KBM-7 (cell line): ENCODE data around the gene PTPRD.
"Not testable (repeated sequence)": the region's sequence is repeated elsewhere in the genome, so short reads cannot be mapped to it uniquely, and the experiment has no call there.

ENCODE experiments used
- DNase-seq: peaks from one replicate; pipeline ENCODE4 v3.0.0-alpha.2; 2015
- in situ Hi-C: fragments of 300-500 bp; cut with MboI; formaldehyde crosslinking; loops from 2 replicates; pipeline ENCODE4 v1.14.3; 2020; ENCODE audit warnings: low sequenced_read_pairs, low pct_unique_long_range_greater_than_20kb, mixed read lengths

The PTPRD gene

DNA sequence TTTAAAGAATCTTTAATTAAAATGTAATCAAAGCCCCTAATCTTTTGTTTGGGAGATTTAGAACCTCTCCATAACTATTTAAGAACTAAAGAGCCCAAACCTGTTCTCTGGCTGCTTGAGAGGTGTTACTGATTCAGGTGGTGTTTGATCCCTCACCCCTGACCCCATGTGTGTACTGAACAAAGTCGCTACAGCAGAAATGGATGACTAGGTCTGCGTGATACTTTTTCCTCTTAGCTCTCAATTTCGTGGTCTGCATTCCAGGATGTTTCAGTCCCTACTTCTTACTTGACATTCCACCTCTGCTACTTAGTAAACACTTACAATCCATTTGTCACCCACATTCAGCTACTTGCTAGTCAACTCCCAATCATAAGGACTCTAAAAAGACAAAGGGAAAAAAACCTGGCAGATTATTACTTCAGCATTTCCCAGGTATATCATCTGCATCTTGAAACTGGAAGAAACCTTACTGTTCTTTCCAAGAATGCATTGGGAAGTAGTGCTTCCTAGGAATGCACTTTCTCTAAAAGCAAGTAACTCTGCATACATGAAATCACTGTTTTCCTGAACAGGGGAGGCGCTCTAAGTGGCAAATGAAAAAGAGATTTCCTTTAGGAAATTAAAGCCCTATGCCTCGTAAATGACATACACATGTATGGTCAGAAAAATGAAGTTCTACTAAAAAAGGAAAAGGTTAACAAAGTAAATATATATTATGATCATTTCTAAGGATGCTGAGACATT is 1091.6 kb downstream of the PTPRD start:
- in situ Hi-C loops, result no loop called here
- no peak for DNase-seq

DNA sequence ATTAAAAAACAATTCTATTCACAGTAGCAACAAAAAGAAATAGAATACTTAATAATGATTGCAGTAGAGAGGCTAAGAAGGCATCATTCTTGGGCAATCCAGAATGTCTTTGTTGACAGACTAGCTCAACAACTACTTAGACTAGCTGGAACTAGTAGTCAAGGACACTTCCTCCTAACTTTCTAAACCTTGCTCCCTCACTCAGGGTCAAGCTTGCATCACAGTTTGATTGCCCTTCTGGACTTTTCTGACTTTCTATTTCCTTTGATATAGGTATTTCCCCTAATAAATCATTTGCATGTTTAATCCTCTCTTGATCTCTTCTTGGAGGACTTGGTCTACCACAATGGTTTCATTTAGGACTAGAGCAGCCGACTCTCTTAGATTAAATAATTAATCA is 1107.9 kb downstream of the PTPRD start:
- DNase-seq, result no peak
- in situ Hi-C loops, result no loop called here

DNA sequence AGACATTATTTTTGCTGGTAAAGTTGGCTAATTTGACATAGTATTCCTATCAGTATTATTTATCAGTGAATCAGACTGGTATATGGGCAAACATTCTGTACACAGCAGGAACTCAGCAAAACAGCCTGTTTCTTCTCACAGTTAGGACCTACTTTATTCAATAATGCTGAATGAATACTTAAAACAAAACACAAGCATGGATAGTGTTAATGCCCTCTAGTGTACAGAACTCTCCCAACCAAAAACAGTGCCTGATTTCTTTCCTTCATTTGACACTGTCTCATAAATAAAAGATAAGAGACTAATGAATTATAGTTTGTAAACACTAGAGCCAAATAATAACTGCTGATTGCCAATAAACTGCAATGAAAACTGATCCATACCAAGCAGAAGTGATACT is 1113.3 kb downstream of the PTPRD start:
- in situ Hi-C loops, result no loop called here

DNA sequence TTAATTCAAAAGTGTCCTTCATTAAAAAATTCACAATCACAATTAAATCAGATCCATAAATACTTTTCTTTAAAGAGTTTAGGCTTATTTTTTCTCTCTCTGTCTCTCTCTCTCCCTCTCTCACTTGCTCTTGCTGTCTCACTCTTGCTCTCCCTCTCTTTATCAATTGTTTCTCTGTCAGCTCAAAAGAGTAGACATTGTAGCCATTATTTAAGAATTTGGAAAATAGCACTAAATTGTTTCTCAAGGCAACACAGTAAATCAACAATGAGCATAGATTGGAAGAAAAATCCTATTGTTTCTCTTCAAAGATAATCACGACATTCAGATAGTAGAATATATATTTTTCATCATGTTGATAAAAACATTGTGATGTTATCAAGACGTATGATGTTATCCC is 1114.0 kb downstream of the PTPRD start:
- DNase-seq, result no peak
- in situ Hi-C loops, result no loop called here

More for the DNA sequence above, 1113.3 kb downstream of the PTPRD start:
- DNase-seq, result no peak

- no peak for DNase-seq
- in situ Hi-C loops, result no loop called here
Observed at GRCh38 chr9:9498128-9498527, 1114.7 kb downstream of the PTPRD start.

DNA sequence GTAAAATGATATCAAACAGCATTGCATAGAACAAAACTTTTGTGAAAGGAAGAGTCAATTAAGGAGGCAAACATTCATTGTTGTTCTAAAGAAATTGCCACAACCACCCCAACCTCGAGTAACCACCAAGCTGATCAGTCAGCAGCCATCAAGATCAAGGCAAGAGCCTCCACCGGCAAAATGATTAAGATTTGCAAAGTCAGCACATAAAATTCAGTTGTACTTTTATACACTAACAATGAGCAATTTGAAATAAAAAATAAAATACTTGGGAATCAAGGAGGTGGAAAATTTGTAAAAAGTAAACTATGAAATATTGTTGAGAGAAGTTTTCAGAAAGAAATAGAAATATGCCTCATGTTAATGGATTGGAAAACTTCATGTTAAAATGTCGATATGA is 1118.5 kb downstream of the PTPRD start:
- in situ Hi-C loops, result no loop called here

GRCh38 chr9:9492506-9492905 is 1120.3 kb downstream of the PTPRD start:
- in situ Hi-C loops, result no loop called here

More for the DNA sequence above, 1118.5 kb downstream of the PTPRD start:
- no peak for DNase-seq

DNA sequence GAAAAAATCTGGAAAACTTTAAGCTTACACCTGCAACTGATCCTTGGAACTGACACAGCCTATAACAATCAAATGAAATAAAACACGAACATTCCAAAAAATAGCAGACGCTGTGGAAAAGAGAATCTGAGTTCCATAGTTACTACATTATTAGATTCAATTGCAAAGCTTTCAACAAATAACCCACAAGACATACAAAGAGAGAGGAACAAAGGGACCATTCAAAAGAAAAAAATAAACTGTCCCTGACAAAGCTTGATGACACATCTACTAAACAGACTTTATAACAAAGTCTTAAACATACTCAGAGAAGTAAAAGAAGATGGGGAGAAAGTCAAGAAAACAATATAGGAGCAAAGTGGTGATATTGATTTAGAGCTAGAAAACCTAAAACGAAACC is 1123.6 kb downstream of the PTPRD start:
- in situ Hi-C loops, result no loop called here
- no peak for DNase-seq

More at GRCh38 chr9:9492506-9492905, 1120.3 kb downstream of the PTPRD start:
- no peak for DNase-seq

- in situ Hi-C loops, result no loop called here
Observed at GRCh38 chr9:9483175-9483574, 1129.6 kb downstream of the PTPRD start.

GRCh38 chr9:9478741-9479140 is 1134.1 kb downstream of the PTPRD start:
- in situ Hi-C loops, result no loop called here
- DNase-seq, result no peak

More at GRCh38 chr9:9483175-9483574, 1129.6 kb downstream of the PTPRD start:
- no peak for DNase-seq

- DNase-seq, result no peak
- in situ Hi-C loops, result no loop called here
Observed at GRCh38 chr9:9469271-9469670, 1143.5 kb downstream of the PTPRD start.

DNA sequence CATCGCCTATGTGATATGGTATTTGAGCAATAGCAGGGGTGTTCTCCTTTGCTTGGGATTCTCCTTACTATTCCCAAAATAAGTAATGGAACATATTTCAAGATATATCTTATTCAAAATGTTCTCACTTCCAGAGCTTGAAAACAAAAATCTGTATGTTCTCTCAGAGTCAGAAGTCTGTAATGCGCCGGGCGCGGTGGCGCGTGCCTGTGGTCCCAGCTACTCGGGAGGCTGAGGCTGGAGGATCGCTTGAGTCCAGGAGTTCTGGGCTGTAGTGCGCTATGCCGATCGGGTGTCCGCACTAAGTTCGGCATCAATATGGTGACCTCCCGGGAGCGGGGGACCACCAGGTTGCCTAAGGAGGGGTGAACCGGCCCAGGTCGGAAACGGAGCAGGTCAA is 1170.9 kb downstream of the PTPRD start:
- in situ Hi-C loops, DNase-seq: not testable (repeated sequence)

- no peak for DNase-seq
- in situ Hi-C loops, result no loop called here
Observed at GRCh38 chr9:9437641-9438040, 1175.2 kb downstream of the PTPRD start.

DNA sequence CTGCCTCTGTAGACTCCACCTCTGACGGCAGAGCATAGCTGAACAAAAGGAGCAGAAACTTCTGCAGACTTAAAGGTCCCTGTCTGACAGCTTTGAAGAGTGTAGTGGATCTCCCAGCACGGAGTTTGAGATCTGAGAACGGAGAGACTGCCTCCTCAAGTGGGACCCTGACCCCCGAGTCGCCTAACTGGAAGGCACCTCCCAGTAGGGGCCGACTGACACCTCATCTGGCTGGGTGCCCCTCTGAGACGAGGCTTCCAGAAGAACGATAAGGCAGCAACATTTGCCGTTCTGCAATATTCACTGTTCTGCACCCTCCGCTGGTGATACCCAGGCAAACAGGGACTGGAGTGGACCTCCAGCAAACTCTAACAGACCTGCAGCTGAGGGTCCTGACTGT is 1186.3 kb downstream of the PTPRD start:
- in situ Hi-C loops, DNase-seq: not testable (repeated sequence)

DNA sequence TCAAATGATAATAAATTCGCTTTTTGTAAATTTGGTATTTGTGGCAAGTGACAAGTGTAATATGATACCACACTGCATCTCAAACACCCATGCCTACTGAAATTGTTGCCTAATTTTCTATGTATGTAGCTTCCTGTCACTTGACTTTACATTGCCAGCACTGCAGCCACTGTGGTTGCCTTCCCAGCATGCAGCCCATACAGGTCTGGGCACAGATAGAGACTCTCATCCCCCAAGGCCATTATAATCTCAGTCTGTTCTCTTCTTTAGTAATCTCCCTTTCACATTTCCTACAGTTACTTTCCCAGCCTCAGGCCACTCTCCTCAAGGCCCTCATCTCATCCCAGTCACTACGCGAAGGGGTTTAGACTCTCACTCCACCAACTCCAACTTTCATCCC is 1200.6 kb downstream of the PTPRD start:
- in situ Hi-C loops, result no loop called here
- DNase-seq, result no peak

GRCh38 chr9:9410736-9411135 is 1202.1 kb downstream of the PTPRD start:
- in situ Hi-C loops, result no loop called here
- DNase-seq, result no peak

DNA sequence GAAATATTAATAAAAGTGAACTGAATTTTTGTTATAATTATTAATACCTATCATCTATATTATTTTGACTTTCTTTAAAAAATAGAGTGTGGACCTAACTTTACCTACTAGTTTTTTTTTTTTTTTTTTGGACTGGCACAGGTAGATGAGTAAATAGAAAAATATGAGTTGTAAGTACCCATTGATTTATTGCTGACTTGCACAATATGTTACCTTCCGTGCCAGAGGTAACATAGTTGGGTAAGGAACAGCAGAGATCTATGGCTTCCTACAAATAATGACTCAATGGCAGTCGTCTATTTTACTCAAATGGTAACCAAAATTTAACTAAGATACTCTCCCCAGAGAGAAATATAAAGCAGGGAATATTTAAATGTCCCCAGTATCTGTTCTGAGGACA is 1212.8 kb downstream of the PTPRD start:
- in situ Hi-C loops, result no loop called here
- no peak for DNase-seq

GRCh38 chr9:9396518-9396917 is 1216.3 kb downstream of the PTPRD start:
- in situ Hi-C loops, result no loop called here
- DNase-seq, result no peak

- no peak for DNase-seq
- in situ Hi-C loops, result no loop called here
Observed at GRCh38 chr9:9395539-9395938, 1217.3 kb downstream of the PTPRD start.

DNA sequence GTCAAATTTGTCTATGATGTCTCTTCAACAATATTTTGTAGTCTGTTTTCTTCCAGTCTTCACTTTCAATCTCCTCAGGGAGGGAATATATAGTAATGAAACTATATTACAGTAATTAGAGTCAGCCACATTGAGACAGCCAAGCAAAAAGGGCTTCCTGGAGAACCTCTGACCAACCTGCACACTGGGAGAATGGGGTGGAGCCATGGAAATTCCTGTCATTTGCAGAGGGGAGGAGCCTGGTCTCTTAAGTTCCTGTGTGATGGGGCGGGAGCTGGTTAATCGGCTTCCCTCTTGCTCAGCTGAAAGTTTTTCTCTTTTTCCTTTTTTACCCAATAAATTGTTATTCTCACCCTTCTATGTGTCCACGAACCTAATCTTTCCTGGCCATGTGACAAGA is 1220.0 kb downstream of the PTPRD start:
- DNase-seq, result no peak
- in situ Hi-C loops, result no loop called here

DNA sequence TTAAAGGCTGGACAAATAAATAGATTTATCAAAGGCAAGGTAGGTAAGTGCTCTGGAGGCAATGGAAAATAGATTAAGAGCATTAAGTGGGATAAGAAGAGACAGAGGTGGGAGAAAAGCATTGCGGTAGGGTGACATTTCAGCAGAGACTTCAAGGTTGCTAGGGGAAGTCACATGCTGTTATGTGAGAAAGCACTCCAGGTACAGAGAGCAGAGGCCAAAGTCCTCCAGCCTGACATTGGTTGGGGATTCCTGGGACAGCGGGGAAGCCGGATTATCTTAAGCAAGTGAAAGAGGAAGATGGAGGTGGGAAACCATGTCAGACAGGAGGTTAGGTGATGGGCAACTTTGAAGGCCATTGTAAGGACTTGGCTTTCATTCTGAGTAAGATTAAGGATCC is 1222.9 kb downstream of the PTPRD start:
- in situ Hi-C loops, result no loop called here
- no peak for DNase-seq
